Activated naive CD4-positive, alpha-beta T cell treated with anti-CD3 and anti-CD28 coated beads, Interleukin-2, amount 10 ng/mL, durations not matched to agents 7 days and 5 days (primary cell): ENCODE results near the gene HFM1.
"Not testable (repeated sequence)": the region's sequence is repeated elsewhere in the genome, so short reads cannot be mapped to it uniquely, and the experiment has no call there.

ENCODE experiments used
- CTCF ChIA-PET: fragments of 350-600 bp; sonication (Branson Sonifier 250); formaldehyde crosslinking; loops from one replicate; lab custom pipeline; 2021; ENCODE audit warnings: antibody characterized with exemption; lab: Charles Lee
- DNase-seq: peaks from one replicate; pipeline ENCODE4 v3.0.0-alpha.2; 2020
- H3K27ac Mint-ChIP-seq: one replicate; pipeline ENCODE4 v1.8.0; 2021; ENCODE audit warnings: mild to moderate bottlenecking, moderate library complexity, mixed read lengths
- H3K27me3 Mint-ChIP-seq: one replicate; pipeline ENCODE4 v1.8.0; 2021; ENCODE audit warnings: mild to moderate bottlenecking, mixed read lengths
- H3K36me3 Mint-ChIP-seq: one replicate; pipeline ENCODE4 v1.8.0; 2021; ENCODE audit warnings: mixed read lengths
- H3K4me1 Mint-ChIP-seq: one replicate; pipeline ENCODE4 v1.8.0; 2021; ENCODE audit warnings: mixed read lengths
- H3K4me3 Mint-ChIP-seq: one replicate; pipeline ENCODE4 v1.8.0; 2021; ENCODE audit warnings: mild to moderate bottlenecking, moderate library complexity, mixed read lengths
- H3K9me3 Mint-ChIP-seq: one replicate; pipeline ENCODE4 v1.8.0; 2021; ENCODE audit warnings: mixed read lengths

HFM1 gene

GRCh38 chr1:91398291-91398690 is 6.3 kb downstream of the HFM1 start:
- Mint-ChIP-seq H3K4me1 (no peaks in the 10 kb centered on the region), H3K4me3 (no peak overlapping the region), H3K27me3 (peaks cover 17% of the 10 kb centered on the region), H3K9me3 (no peaks in the 10 kb centered on the region), H3K36me3 (no peaks in the 10 kb centered on the region), H3K27ac (no peak overlapping the region)
- CTCF ChIA-PET = no interaction called here
- DNase-seq = no peak

- H3K9me3 Mint-ChIP-seq = no peaks in the 10 kb centered on the region
- H3K36me3 Mint-ChIP-seq = no peaks in the 10 kb centered on the region
- no peak overlapping the region for H3K27ac Mint-ChIP-seq
- DNase-seq = no peak
- H3K27me3 Mint-ChIP-seq = peaks cover 13% of the 10 kb centered on the region
- CTCF ChIA-PET = no interaction called here
- no peak overlapping the region for H3K4me3 Mint-ChIP-seq
- H3K4me1 Mint-ChIP-seq = no peaks in the 10 kb centered on the region
These were observed 7.0 kb downstream of the HFM1 start for GRCh38 chr1:91397605-91398004.

GRCh38 chr1:91393042-91393441 is 11.6 kb downstream of the HFM1 start:
- peaks cover 1% of the 10 kb centered on the region for H3K9me3 Mint-ChIP-seq
- no peak for DNase-seq
- H3K4me3 Mint-ChIP-seq = no peak overlapping the region
- CTCF ChIA-PET = no interaction called here
- peaks cover 3% of the 10 kb centered on the region for H3K27me3 Mint-ChIP-seq
- no peak overlapping the region for H3K27ac Mint-ChIP-seq
- no peaks in the 10 kb centered on the region for H3K4me1 Mint-ChIP-seq
- no peaks in the 10 kb centered on the region for H3K36me3 Mint-ChIP-seq

DNA sequence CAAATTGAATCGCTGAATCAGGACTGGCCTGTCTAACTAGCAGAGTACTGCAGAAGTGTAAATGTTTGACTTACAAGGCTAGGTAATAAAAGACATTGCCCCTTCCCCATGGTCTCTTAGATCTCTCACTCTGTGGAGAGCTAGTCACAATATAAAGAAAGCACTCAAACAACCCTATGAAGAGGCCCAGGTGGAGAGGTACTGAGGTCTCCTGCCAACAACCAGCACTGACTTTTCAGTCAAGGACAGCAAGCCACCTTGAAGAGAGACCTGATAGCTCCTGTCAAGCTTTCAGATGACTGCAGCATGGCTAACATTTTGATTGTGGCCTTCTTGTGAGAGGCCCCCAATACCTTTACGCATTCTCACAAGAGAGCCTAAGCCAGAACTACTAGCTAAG is 18.5 kb downstream of the HFM1 start:
- DNase-seq = no peak
- Mint-ChIP-seq H3K9me3 (peaks cover 1% of the 10 kb centered on the region), H3K36me3 (no peaks in the 10 kb centered on the region), H3K27ac (no peak overlapping the region), H3K27me3 (peaks cover 12% of the 10 kb centered on the region), H3K4me1 (no peaks in the 10 kb centered on the region), H3K4me3 (no peak overlapping the region)
- CTCF ChIA-PET = no interaction called here

DNA sequence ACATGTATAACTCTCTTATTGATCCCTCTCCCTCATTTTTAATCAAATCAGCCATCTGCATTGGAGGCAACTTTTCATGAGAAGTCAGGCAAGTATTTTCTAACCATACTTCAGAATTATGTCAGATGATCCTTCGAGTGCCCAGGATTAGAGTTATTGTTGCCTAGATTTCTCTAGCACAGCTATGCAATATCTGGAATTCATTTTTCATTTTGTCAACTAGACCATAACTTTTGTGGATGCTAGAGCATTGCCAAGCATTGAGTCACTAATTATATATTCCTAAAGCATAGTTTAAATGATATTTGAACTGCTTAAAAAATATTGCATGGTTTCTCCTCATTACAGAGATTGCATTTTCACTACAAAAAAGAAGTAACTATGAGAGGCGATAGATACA is 21.2 kb downstream of the HFM1 start:
- CTCF ChIA-PET = no interaction called here
- no peaks in the 10 kb centered on the region for H3K36me3 Mint-ChIP-seq
- H3K27me3 Mint-ChIP-seq = peaks cover 9% of the 10 kb centered on the region
- no peak overlapping the region for H3K4me3 Mint-ChIP-seq
- H3K4me1 Mint-ChIP-seq = no peaks in the 10 kb centered on the region
- no peak overlapping the region for H3K27ac Mint-ChIP-seq
- no peak for DNase-seq
- no peaks in the 10 kb centered on the region for H3K9me3 Mint-ChIP-seq

GRCh38 chr1:91381844-91382243 is 22.8 kb downstream of the HFM1 start:
- Mint-ChIP-seq H3K27ac (no peak overlapping the region), H3K4me3 (no peak overlapping the region), H3K27me3 (peaks cover 9% of the 10 kb centered on the region), H3K9me3 (no peaks in the 10 kb centered on the region), H3K36me3 (no peaks in the 10 kb centered on the region), H3K4me1 (no peaks in the 10 kb centered on the region)
- DNase-seq = no peak
- CTCF ChIA-PET = interaction anchor here (1.0 kb wide), 1 partner anchor 660 kb away, joined by 3 read pairs; no protein-coding TSS in a partner anchor

GRCh38 chr1:91374086-91374485 is 30.6 kb downstream of the HFM1 start:
- no peak for DNase-seq
- CTCF ChIA-PET = no interaction called here

DNA sequence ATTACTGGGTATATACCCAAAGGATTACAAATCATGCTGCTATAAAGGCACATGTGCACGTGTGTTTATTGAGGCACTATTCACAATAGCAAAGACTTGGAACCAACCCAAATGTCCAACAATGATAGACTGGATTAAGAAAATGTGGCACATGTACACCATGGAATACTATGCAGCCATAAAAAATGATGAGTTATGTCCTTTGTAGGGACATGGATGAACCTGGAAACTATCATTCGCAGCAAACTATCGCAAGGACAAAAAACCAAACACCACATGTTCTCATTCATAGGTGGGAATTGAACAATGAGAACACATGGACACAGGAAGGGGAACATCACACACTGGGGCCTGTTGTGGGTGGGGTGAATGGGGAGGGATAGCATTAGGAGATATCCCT is 32.4 kb downstream of the HFM1 start:
- H3K36me3 Mint-ChIP-seq, H3K4me1 Mint-ChIP-seq, H3K27me3 Mint-ChIP-seq, H3K9me3 Mint-ChIP-seq, DNase-seq, H3K27ac Mint-ChIP-seq, CTCF ChIA-PET, H3K4me3 Mint-ChIP-seq: not testable (repeated sequence)

More at GRCh38 chr1:91374086-91374485, 30.6 kb downstream of the HFM1 start:
- Mint-ChIP-seq H3K27ac (no peak overlapping the region), H3K27me3 (no peaks in the 10 kb centered on the region), H3K36me3 (no peaks in the 10 kb centered on the region), H3K4me3 (no peak overlapping the region), H3K9me3 (no peaks in the 10 kb centered on the region), H3K4me1 (no peaks in the 10 kb centered on the region)

DNA sequence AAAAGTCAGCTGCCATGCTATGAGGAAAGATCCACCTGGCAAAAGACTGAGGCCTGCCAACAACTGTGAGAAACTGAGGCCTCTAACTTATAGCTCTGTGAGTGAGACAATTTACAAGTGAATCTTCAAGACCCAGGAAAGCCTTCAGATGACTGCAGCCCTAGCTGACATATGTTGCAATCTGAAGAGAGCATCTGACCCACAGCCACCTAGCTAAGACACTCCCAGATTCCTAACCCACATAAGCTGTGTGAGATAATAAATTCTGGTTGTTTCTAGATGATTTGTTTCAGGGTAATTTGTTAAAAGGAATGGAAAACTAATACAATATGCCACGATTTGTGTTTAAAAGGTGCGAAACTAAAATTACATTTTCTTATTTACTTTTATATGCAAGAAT is 55.1 kb downstream of the HFM1 start:
- CTCF ChIA-PET = no interaction called here
- H3K4me3 Mint-ChIP-seq = no peak overlapping the region
- no peaks in the 10 kb centered on the region for H3K9me3 Mint-ChIP-seq
- DNase-seq = no peak
- no peaks in the 10 kb centered on the region for H3K36me3 Mint-ChIP-seq
- H3K27ac Mint-ChIP-seq = no peak overlapping the region
- no peaks in the 10 kb centered on the region for H3K4me1 Mint-ChIP-seq
- H3K27me3 Mint-ChIP-seq = peaks cover 8% of the 10 kb centered on the region

DNA sequence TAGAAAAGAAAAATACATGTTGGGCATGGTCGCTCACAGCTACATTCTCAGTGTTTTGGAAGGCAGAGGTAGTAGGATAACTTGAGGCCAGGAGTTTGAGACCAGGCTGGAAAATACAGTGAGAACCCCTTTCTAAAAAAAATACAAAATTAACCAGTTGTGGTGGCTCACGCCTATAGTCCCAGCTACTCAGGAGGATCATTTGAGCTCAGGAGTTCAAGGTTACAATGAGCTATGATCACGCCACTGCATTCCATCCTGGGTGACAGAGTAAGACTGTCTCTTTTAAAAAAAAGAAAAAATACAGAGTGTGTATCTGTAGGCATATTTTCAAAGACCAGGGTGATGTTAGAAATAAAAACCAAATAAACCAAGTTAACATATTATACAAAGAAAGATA is 57.8 kb downstream of the HFM1 start:
- Mint-ChIP-seq H3K36me3 (no peaks in the 10 kb centered on the region), H3K27me3 (peaks cover 9% of the 10 kb centered on the region), H3K4me1 (no peaks in the 10 kb centered on the region), H3K4me3 (no peak overlapping the region), H3K27ac (no peak overlapping the region), H3K9me3 (no peaks in the 10 kb centered on the region)
- DNase-seq = no peak
- CTCF ChIA-PET = no interaction called here

DNA sequence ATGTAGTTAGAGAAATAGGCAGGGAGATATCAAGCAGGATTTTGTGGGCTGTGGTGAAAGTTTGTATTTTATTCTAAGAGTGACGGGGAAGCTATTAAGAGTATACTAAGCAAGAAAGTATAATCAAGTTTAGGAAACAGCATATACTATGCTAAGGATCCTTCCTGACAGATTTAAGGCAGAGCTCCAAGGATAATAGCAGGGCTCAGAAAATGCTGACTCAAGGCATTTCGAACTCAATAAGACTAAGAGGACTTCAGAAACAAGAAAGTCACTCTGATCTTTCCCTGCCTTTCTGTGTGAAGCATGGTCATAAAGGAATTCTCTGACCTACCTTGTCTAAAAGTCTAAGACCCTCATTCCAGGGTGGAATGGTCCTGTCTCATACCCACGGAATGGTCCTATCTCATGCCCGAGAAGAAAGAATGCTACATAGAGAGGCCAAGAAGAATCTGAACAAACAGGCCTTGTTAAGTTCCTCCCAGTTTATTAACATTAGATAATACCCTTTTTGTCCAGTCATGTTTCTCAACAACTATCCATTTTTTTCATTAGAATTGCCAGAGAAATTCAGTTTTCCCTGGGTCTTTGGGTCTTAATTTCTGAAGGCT is 59.1 kb downstream of the HFM1 start:
- H3K27ac Mint-ChIP-seq = no peak overlapping the region
- DNase-seq = no peak
- peaks cover 9% of the 10 kb centered on the region for H3K27me3 Mint-ChIP-seq
- no peak overlapping the region for H3K4me3 Mint-ChIP-seq
- H3K9me3 Mint-ChIP-seq = no peaks in the 10 kb centered on the region
- H3K36me3 Mint-ChIP-seq = no peaks in the 10 kb centered on the region
- CTCF ChIA-PET = interaction anchor here (0.6 kb wide), 1 partner anchor 114 kb away, joined by 3 read pairs; no protein-coding TSS in a partner anchor
- H3K4me1 Mint-ChIP-seq = no peaks in the 10 kb centered on the region

DNA sequence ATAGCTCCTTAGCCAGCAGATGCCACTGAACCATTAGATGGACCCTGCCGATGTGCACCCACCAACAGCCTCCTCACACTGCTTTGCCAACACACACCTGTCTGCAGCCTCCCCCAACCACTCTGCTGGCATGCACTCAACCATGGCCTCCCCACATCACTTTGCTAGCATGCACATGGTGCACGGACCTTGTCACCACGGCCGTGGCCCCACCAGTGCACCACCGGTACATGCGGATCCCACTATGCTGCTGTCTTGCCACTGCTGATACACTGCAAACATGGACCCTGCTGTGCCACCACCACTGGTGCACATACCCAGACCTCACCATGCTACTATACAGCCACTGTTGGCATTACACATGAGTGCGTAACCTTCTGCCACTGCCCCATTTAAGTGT is 66.1 kb downstream of the HFM1 start:
- no peak overlapping the region for H3K4me3 Mint-ChIP-seq
- H3K36me3 Mint-ChIP-seq = no peaks in the 10 kb centered on the region
- no peaks in the 10 kb centered on the region for H3K9me3 Mint-ChIP-seq
- peaks cover 12% of the 10 kb centered on the region for H3K27me3 Mint-ChIP-seq
- no peaks in the 10 kb centered on the region for H3K4me1 Mint-ChIP-seq
- DNase-seq = no peak
- H3K27ac Mint-ChIP-seq = no peak overlapping the region
- CTCF ChIA-PET = no interaction called here

DNA sequence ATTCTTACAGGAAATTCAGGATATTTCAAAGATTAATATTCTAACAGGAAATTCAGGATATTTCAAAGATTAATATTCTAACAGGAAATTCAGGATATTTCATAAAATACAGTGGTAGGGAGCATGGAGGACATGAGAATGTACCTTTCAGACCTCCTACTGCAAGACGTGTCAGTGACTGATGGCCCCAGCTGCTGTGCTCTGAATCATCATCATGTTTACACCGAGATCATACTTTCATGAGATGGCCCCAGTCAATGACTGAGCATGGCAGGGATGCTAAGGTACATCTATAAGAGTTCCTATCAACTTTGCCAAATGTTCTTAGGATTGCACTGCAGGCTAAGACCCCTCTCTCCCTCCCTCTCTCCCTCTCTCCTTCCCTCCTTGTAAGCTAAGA is 69.0 kb downstream of the HFM1 start:
- H3K4me1 Mint-ChIP-seq = no peaks in the 10 kb centered on the region
- CTCF ChIA-PET = no interaction called here
- DNase-seq = no peak
- H3K9me3 Mint-ChIP-seq = no peaks in the 10 kb centered on the region
- H3K4me3 Mint-ChIP-seq = no peak overlapping the region
- no peaks in the 10 kb centered on the region for H3K36me3 Mint-ChIP-seq
- peaks cover 12% of the 10 kb centered on the region for H3K27me3 Mint-ChIP-seq
- H3K27ac Mint-ChIP-seq = no peak overlapping the region

DNA sequence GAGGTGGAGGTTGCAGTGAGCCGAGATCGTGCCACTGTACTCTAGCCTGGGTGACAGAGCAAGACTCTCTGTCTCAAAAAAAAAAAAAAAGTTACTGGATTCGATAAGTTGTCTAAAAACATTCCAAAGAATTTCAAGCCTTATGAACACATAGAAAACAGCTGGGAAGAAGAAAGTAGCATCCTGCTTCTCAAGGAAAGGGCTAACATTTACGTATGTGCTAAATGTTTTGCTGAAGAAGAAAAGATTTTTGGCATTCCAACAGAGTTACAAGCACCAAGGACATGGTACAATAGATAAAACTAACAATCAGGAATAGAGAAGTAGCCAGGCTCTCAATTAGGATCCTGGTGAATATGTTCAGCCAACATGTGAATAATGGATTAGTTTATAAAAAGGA is 69.8 kb downstream of the HFM1 start:
- H3K27me3 Mint-ChIP-seq = peaks cover 12% of the 10 kb centered on the region
- H3K27ac Mint-ChIP-seq = no peak overlapping the region

DNA sequence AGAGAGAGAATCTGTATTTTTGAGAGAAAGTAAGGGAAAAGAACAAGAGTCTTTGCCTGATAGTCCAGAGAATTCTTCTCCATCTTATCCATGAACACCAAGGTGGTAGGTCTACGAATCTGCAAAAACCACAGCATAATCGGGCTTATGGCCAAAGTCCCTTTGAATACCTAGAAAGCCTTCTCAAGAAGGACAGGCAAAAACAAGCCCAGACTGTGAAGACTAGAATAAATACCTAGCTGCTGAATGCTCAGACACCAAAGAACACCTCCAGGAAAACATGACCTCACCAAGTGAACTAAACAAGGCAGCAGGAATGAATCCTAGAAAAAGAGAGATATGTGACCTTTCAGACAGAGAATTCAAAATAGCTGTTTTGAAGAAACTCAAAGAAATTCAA is 79.2 kb downstream of the HFM1 start:
- Mint-ChIP-seq H3K9me3 (no peaks in the 10 kb centered on the region), H3K4me1 (no peaks in the 10 kb centered on the region), H3K4me3 (no peak overlapping the region), H3K27ac (no peak overlapping the region), H3K36me3 (no peaks in the 10 kb centered on the region), H3K27me3 (peaks cover 17% of the 10 kb centered on the region)
- DNase-seq = no peak
- CTCF ChIA-PET = no interaction called here

More for the DNA sequence above, 69.8 kb downstream of the HFM1 start:
- CTCF ChIA-PET = no interaction called here
- no peaks in the 10 kb centered on the region for H3K9me3 Mint-ChIP-seq
- DNase-seq = no peak
- H3K4me3 Mint-ChIP-seq = no peak overlapping the region
- no peaks in the 10 kb centered on the region for H3K36me3 Mint-ChIP-seq
- H3K4me1 Mint-ChIP-seq = no peaks in the 10 kb centered on the region

DNA sequence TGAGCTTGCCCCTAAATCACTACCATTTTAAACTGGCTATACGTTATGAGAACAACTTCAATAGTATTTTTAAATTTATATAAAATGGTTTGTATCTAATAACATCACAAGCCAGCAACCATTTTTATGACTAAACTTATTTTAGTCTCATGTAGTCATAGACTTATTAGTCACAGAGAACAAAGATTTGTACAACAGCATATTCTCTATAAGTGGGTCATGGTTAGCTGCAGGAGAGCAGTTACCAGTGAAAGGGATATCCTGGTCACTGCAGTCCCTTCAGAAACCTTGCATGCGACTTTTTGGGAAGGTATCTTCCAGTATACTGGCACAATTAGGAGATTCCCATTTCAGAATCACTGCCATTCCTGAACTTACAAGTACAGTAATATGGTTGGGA is 90.0 kb downstream of the HFM1 start:
- CTCF ChIA-PET = no interaction called here
- Mint-ChIP-seq H3K9me3 (no peaks in the 10 kb centered on the region), H3K36me3 (no peaks in the 10 kb centered on the region), H3K27me3 (peaks cover 12% of the 10 kb centered on the region), H3K4me3 (no peak overlapping the region), H3K4me1 (no peaks in the 10 kb centered on the region), H3K27ac (no peak overlapping the region)
- no peak for DNase-seq
